Measurements from ENCODE around the gene CACNB4.

DNA sequence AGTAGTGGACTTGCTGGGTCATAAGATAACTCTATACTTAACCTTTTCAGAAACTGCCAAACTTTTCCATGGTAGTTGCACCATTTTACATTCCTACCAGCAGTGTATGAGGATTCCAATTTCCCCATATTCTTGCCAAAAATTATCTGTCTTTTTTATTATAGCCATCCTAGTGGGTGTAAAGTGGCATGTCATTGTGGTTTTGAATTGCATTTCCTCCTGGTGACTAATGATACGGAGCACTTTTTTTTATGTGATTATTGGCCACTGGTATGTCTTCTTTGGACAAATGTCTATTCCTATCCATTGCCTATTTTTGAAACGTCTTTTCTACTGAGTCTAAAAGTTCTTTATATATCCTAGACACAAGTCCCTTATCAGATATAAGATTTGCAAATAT lies 44.3 kb downstream of the CACNB4 start:
- no peak for TF ChIP-seq CHD2 (IDR thresholded peaks at IDR 0.05; ENCODE audit: low read length, partially characterized antibody)
- TF ChIP-seq POLR2A (IDR thresholded peaks at IDR 0.05; ENCODE audit: low read length) = no peak
- TF ChIP-seq, protein P1, sequence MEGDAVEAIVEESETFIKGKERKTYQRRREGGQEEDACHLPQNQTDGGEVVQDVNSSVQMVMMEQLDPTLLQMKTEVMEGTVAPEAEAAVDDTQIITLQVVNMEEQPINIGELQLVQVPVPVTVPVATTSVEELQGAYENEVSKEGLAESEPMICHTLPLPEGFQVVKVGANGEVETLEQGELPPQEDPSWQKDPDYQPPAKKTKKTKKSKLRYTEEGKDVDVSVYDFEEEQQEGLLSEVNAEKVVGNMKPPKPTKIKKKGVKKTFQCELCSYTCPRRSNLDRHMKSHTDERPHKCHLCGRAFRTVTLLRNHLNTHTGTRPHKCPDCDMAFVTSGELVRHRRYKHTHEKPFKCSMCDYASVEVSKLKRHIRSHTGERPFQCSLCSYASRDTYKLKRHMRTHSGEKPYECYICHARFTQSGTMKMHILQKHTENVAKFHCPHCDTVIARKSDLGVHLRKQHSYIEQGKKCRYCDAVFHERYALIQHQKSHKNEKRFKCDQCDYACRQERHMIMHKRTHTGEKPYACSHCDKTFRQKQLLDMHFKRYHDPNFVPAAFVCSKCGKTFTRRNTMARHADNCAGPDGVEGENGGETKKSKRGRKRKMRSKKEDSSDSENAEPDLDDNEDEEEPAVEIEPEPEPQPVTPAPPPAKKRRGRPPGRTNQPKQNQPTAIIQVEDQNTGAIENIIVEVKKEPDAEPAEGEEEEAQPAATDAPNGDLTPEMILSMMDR (IDR thresholded peaks at IDR 0.05) = no peak
- TF ChIP-seq RAD21 (conservative IDR thresholded peaks at IDR 0.05 in 1 of 2, IDR thresholded peaks at IDR 0.05 in 1 of 2) = no peak
- TF ChIP-seq NR3C1 (IDR thresholded peaks at IDR 0.05) = no peak
- TF ChIP-seq ESRRA (IDR thresholded peaks at IDR 0.05; ENCODE audit: borderline replicate concordance, low read length) = no peak
- no peak for TF ChIP-seq EP300 (IDR thresholded peaks at IDR 0.05)
- TF ChIP-seq MAFK (IDR thresholded peaks at IDR 0.05; ENCODE audit: partially characterized antibody) = no peak
- no peak for TF ChIP-seq BHLHE40 (IDR thresholded peaks at IDR 0.05; ENCODE audit: low read depth, low read length)
- TF ChIP-seq RARB (CRISPR knock-in tag; IDR thresholded peaks at IDR 0.05) = no peak
- TF ChIP-seq, protein P2, sequence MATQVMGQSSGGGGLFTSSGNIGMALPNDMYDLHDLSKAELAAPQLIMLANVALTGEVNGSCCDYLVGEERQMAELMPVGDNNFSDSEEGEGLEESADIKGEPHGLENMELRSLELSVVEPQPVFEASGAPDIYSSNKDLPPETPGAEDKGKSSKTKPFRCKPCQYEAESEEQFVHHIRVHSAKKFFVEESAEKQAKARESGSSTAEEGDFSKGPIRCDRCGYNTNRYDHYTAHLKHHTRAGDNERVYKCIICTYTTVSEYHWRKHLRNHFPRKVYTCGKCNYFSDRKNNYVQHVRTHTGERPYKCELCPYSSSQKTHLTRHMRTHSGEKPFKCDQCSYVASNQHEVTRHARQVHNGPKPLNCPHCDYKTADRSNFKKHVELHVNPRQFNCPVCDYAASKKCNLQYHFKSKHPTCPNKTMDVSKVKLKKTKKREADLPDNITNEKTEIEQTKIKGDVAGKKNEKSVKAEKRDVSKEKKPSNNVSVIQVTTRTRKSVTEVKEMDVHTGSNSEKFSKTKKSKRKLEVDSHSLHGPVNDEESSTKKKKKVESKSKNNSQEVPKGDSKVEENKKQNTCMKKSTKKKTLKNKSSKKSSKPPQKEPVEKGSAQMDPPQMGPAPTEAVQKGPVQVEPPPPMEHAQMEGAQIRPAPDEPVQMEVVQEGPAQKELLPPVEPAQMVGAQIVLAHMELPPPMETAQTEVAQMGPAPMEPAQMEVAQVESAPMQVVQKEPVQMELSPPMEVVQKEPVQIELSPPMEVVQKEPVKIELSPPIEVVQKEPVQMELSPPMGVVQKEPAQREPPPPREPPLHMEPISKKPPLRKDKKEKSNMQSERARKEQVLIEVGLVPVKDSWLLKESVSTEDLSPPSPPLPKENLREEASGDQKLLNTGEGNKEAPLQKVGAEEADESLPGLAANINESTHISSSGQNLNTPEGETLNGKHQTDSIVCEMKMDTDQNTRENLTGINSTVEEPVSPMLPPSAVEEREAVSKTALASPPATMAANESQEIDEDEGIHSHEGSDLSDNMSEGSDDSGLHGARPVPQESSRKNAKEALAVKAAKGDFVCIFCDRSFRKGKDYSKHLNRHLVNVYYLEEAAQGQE (IDR thresholded peaks at IDR 0.05) = no peak
- TF ChIP-seq EHF (CRISPR knock-in tag; IDR thresholded peaks at IDR 0.05) = no peak
